Cardiac muscle cell (in vitro differentiated cells and primary cell): ENCODE results near the gene FGF12. TPM values are rescaled to one million over a fixed set of nuclear protein-coding genes. Genes with fewer than 3 reads are reported as not detected.
A peak's percentile ranks its signal among the peaks of the same experiment; 100 is the strongest.

Experiments used
- DNase-seq, 2 donors: peaks; one replicate each; pipeline versions ENCODE4 v3.0.0 to v3.0.0-alpha.2; 2010 to 2017; ENCODE audit warnings: low read depth in 1 of 2, low spot score in 1 of 2
- H3K27ac ChIP-seq: fragments of 200-600 bp; sonication (generic); 2 replicates; pipeline ENCODE4 v1.5.1; 2016
- H3K27me3 ChIP-seq: fragments of 200-600 bp; sonication (generic); 2 replicates; pipeline ENCODE4 v1.6.0; 2016; ENCODE audit warnings: control low read depth
- H3K36me3 ChIP-seq: fragments of 200-600 bp; sonication (generic); 2 replicates; pipeline ENCODE4 v1.5.1; 2016; ENCODE audit warnings: control low read depth
- H3K4me1 ChIP-seq: fragments of 200-600 bp; sonication (generic); 2 replicates; pipeline ENCODE4 v1.8.1; 2017; ENCODE audit warnings: low read depth, mild to moderate bottlenecking, mixed run types
- H3K4me3 ChIP-seq: fragments of 200-600 bp; sonication (generic); 2 replicates; pipeline ENCODE4 v1.5.1; 2016; ENCODE audit warnings: mild to moderate bottlenecking
- H3K9me3 ChIP-seq: fragments of 200-600 bp; sonication (generic); 2 replicates; pipeline ENCODE4 v1.5.1; 2017; ENCODE audit warnings: low read depth, mild to moderate bottlenecking, control low read depth
- polyA plus RNA-seq: library from polyadenylated mRNA; unstranded; fragments of >200 nt; fragmentation: Nextera tagmentation; extraction: Ambion mirVana; gene quantifications from 2 replicates; pipeline ENCODE4 v1.2.1, GENCODE V29; 2016
- total RNA-seq: library from RNA; depleted of rRNA; stranded (reverse); fragments of >200 nt; gene quantifications from 2 replicates; pipeline ENCODE4 v1.2.3, GENCODE V29; 2016
- TF ChIP-seq, protein P1 (sequence below): IDR thresholded peaks from 2 replicates; pipeline ENCODE4 v1.5.1; 2012; ENCODE audit warnings: low read depth, mild to moderate bottlenecking, low read length

Gene FGF12
- total and polyA plus RNA-seq, 2 experiments from 2014 or later = 1.2 to 1.7 TPM

DNA sequence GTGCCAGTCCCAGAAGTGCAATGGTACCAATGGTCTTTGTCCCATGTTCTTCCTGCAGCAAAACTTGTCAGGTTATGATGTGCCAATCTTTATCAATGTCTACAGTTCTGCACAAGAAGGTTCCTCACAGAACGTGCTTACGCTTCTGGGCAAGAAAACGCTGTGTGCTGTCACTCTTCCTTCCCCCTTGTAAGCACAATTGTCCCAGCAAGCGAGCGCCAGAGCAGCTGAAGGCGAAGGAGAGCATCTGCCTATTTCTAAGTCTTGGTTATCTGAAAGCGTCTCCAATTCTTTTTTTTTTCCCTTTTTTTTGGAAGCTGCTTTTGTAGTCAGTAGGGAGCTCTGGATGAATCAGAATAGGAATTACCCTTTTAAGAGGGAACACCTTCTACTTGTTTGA, 514.4 kb downstream of the FGF12 start:
- Histone ChIP-seq H3K4me3 (no peak overlapping the region), H3K4me1 (no peaks in the 10 kb centered on the region), H3K27me3 (no peaks in the 10 kb centered on the region), H3K27ac (no peak overlapping the region), H3K9me3 (no peaks in the 10 kb centered on the region), H3K36me3 (no peaks in the 10 kb centered on the region)
- TF ChIP-seq, protein P1, sequence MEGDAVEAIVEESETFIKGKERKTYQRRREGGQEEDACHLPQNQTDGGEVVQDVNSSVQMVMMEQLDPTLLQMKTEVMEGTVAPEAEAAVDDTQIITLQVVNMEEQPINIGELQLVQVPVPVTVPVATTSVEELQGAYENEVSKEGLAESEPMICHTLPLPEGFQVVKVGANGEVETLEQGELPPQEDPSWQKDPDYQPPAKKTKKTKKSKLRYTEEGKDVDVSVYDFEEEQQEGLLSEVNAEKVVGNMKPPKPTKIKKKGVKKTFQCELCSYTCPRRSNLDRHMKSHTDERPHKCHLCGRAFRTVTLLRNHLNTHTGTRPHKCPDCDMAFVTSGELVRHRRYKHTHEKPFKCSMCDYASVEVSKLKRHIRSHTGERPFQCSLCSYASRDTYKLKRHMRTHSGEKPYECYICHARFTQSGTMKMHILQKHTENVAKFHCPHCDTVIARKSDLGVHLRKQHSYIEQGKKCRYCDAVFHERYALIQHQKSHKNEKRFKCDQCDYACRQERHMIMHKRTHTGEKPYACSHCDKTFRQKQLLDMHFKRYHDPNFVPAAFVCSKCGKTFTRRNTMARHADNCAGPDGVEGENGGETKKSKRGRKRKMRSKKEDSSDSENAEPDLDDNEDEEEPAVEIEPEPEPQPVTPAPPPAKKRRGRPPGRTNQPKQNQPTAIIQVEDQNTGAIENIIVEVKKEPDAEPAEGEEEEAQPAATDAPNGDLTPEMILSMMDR = no peak
- DNase-seq = no peak

DNA sequence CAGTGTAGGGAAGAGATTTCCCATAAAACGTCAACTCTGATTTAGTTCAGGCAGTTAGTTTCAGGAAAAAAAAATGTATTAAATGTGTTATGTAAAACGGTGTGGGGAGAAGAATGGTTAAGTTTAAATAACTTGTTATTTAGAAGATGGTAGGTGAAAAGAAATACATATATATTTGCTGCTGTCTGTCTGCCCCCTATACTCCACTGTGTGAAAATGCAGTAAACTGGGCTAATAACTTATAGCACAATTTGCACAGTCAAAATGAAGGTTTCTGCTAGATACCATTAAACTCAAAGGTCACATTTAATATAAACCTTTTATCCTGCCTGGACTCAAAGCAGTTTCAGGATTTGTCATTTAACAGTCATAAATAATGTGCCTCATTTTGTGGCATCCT, 515.0 kb downstream of the FGF12 start:
- no peak overlapping the region for H3K4me3 ChIP-seq
- H3K4me1 ChIP-seq = no peaks in the 10 kb centered on the region
- no peaks in the 10 kb centered on the region for H3K36me3 ChIP-seq
- no peaks in the 10 kb centered on the region for H3K9me3 ChIP-seq
- no peaks in the 10 kb centered on the region for H3K27me3 ChIP-seq
- TF ChIP-seq, protein P1 = no peak
- no peak for DNase-seq
- no peak overlapping the region for H3K27ac ChIP-seq

DNA sequence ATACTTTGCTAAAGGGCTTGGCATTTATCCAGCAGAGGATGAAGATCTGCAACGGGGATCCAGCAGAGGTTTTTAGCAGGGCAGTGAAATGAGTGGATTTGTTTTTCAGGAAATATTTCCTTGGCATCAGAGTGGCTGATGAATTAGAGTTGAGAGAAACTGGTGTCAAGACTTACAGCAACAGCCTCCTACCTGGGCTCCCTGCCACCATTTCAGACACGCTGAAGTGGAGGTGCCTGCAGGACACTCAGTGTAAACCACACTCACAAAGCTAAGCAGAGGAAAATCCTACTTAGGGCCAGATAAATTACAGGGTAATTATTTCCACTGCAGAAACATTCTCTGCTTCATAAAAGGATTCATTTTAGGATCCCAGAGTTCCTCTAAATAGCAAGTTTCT, 519.7 kb downstream of the FGF12 start:
- DNase-seq = peak in 1 of 2 donors; percentile 6
- Histone ChIP-seq H3K36me3 (no peaks in the 10 kb centered on the region), H3K4me3 (no peak overlapping the region), H3K9me3 (no peaks in the 10 kb centered on the region), H3K4me1 (no peaks in the 10 kb centered on the region), H3K27me3 (no peaks in the 10 kb centered on the region), H3K27ac (no peak overlapping the region)
- TF ChIP-seq, protein P1 = no peak

DNA sequence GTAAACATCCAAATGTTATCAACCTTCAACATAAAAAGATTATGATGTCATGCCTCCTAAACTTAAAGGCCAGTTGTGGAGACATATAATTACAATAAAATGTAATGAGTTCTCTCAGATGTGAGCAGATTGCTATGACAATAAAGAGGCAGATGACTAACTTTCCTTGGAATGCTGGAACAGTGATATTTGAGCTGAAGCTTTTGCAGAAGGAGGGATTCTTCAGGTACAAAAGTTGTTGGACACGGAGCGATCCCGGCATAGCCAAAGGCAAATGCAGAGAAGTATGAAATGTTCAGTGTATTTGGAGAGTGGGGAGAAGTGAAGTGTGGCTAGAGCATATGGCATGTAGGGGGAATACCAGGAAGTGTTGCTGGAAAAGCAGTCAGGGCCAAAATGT, 520.1 kb downstream of the FGF12 start:
- TF ChIP-seq, protein P1 = no peak
- DNase-seq = no peak
- Histone ChIP-seq H3K9me3 (no peaks in the 10 kb centered on the region), H3K36me3 (no peaks in the 10 kb centered on the region), H3K27me3 (no peaks in the 10 kb centered on the region), H3K27ac (no peak overlapping the region), H3K4me1 (no peaks in the 10 kb centered on the region), H3K4me3 (no peak overlapping the region)

DNA sequence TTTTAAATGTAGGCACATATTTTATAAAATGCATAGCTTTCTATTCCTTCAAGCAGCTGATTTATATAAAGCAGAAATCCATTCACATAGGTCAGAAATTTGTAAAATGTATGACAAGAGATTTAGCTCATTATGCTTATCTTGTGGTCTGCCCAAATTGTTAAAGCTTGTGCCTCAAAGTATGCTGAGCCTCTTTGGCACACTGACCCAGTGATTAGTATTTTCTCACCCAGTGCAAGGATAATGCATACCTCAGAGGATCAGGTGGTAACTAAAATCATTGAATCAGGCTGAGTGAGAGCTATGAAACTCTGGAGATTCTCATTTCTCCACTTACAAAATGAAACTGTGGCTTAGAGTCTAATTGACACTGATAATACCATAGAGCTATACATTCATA, 533.3 kb downstream of the FGF12 start:
- no peak for DNase-seq
- H3K36me3 ChIP-seq = no peaks in the 10 kb centered on the region
- no peak overlapping the region for H3K4me3 ChIP-seq
- no peak overlapping the region for H3K27ac ChIP-seq
- no peaks in the 10 kb centered on the region for H3K4me1 ChIP-seq
- no peaks in the 10 kb centered on the region for H3K9me3 ChIP-seq
- TF ChIP-seq, protein P1 = no peak
- H3K27me3 ChIP-seq = no peaks in the 10 kb centered on the region
